K562 (cell line): Measurements from ENCODE around the gene KLRF1. TPM values are rescaled to one million over a fixed set of nuclear protein-coding genes. Genes with fewer than 3 reads are reported as not detected.

Experiments
- ERF ChIP-seq: fragments of 450-650 bp; formaldehyde crosslinking; IDR thresholded peaks from 2 replicates; pipeline ENCODE4 v1.4.0; 2020; ENCODE audit warnings: mild to moderate bottlenecking, mixed read lengths
- OTX1 ChIP-seq: fragments of 450-650 bp; formaldehyde crosslinking; IDR thresholded peaks from 2 replicates; pipeline ENCODE4 v1.4.0; 2022; ENCODE audit warnings: mild to moderate bottlenecking
- REST ChIP-seq, 2 experiments: fragments of 450-650 bp; formaldehyde crosslinking in 1 of 2; IDR thresholded peaks; 2 replicates each; pipeline versions ENCODE4 v1.4.0 to v1.6.1; 2014 to 2020; ENCODE audit warnings: mild to moderate bottlenecking in 2 of 2, borderline replicate concordance in 1 of 2, low read depth in 1 of 2
- ZNF561 ChIP-seq: fragments of 450-650 bp; formaldehyde crosslinking; conservative IDR thresholded peaks from 2 replicates; pipeline ENCODE4 v1.4.0; 2020; ENCODE audit warnings: mild to moderate bottlenecking, moderate library complexity
- polyA plus RNA-seq, 8 experiments: library from polyadenylated mRNA; depleted of rRNA in 4 of 8; stranded (reverse) in 5 of 8; unstranded in 3 of 8; fragments of >200 nt; fragmentation: Nextera tagmentation in 2 of 8; fragmentation: Illumina TruSeq in 1 of 8; extraction: Ambion mirVana in 2 of 8; extraction: Trizol in 1 of 8; gene quantifications; 2 replicates each; pipeline versions ENCODE4 v1.2.1 to v1.2.3, GENCODE V29; 2011 to 2014; ENCODE audit warnings: inconsistent platforms in 1 of 8, missing spikeins in 1 of 8
- total RNA-seq, 7 experiments: library from RNA; depleted of rRNA in 6 of 7; stranded (reverse); fragments of >200 nt in 6 of 7; fragmentation: Illumina TruSeq in 2 of 7; extraction: Trizol in 2 of 7; gene quantifications; 2 replicates each; pipeline versions ENCODE4 v1.2.1 to v1.2.3, GENCODE V29; 2011 to 2021; ENCODE audit warnings: low replicate concordance in 1 of 7

The KLRF1 gene
- total and polyA plus RNA-seq, 9 of the 15 experiments (the other 6 are each of a cell fraction or from before 2014, with no cell fraction given), result 0.48 to 1.8 (median 1.1) TPM

GRCh38 chr12:9843407-9843806 is 16.1 kb downstream of the KLRF1 start (continued):
- TF ChIP-seq REST (IDR thresholded peaks at IDR 0.05; ENCODE audit: borderline replicate concordance) (no peak), REST (CRISPR knock-in tag; IDR thresholded peaks at IDR 0.05; ENCODE audit: low read depth) (no peak), ERF (CRISPR knock-in tag) (no peak), OTX1 (no peak), ZNF561 (CRISPR knock-in tag) (no peak)
